ENCODE data around the gene ACBD7. TPM values are rescaled to one million over a fixed set of nuclear protein-coding genes. Genes with fewer than 3 reads are reported as not detected.

ACBD7 gene
- total RNA-seq, 4 donors from 2014 or later, result 0.75 to 1.8 (median 0.85) TPM; not detected in 1

DNA sequence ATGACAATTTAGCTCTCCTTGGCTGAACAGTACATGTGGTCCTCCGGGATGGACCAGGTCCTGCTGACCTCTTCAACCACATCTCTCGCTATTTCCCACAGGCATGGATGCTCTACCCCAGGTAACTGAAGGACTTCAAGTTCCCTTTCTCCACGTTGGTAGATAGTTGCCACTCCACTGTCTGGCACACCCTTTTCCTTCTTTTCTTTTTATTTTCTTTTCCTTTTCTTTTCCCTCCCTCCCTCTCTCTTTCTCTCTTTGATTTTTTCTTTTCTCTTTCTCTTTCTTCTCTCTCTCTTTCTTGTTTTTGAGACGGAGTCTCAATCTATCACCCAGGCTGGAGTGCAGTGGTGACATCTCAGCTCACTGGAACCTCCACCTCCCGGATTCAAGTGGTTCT lies 2.8 kb upstream of the ACBD7 start:
- TF ChIP-seq, protein P1, sequence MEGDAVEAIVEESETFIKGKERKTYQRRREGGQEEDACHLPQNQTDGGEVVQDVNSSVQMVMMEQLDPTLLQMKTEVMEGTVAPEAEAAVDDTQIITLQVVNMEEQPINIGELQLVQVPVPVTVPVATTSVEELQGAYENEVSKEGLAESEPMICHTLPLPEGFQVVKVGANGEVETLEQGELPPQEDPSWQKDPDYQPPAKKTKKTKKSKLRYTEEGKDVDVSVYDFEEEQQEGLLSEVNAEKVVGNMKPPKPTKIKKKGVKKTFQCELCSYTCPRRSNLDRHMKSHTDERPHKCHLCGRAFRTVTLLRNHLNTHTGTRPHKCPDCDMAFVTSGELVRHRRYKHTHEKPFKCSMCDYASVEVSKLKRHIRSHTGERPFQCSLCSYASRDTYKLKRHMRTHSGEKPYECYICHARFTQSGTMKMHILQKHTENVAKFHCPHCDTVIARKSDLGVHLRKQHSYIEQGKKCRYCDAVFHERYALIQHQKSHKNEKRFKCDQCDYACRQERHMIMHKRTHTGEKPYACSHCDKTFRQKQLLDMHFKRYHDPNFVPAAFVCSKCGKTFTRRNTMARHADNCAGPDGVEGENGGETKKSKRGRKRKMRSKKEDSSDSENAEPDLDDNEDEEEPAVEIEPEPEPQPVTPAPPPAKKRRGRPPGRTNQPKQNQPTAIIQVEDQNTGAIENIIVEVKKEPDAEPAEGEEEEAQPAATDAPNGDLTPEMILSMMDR (IDR thresholded peaks at IDR 0.05; ENCODE audit: low read depth), result no peak

- TF ChIP-seq, protein P1 (IDR thresholded peaks at IDR 0.05; ENCODE audit: low read depth), result no peak
Observed at GRCh38 chr10:15084502-15084922, 4.1 kb downstream of the ACBD7 start.

- TF ChIP-seq, protein P1 (IDR thresholded peaks at IDR 0.05; ENCODE audit: low read depth), result no peak
Observed at GRCh38 chr10:15083674-15084501, 4.7 kb downstream of the ACBD7 start.

DNA sequence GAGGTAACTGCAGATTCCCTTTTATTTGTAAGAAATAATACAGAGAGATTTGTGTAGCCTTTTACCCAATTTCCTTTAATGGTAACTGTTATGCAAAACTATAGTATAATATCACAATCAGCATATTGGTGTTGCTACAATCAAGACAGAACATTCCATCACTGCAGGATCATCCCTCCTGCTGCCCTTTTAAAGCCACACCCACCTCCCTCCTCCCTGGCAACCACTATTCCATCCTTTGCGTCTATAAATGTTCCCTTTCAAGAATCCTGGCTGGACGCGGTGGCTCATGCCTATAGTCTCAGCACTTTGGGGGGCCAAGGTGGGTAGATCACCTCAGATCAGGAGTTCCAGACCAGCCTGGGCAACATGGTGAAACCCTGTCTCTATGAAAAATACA lies 13.2 kb downstream of the ACBD7 start:
- TF ChIP-seq, protein P1 (IDR thresholded peaks at IDR 0.05; ENCODE audit: low read depth), result no peak

DNA sequence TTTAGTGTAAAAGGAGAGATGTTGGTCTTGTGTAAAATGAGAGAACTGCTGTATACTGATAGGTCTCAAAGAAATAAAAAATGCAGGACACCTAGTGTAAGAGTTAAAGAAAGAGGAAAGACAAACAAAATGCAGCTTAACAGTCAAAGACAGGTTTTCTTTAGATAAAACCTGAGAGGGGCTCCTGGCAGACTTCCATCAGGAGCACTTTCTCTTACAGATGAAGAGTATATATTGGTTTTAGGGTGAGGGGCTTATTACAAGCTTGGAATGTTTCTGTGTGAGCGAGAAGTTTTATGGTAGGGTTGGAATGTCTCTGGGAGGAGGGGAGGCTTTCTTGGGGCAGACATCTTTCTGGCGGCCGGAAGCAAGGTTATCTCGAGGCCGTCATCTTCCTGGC lies 16.2 kb downstream of the ACBD7 start:
- TF ChIP-seq, protein P1 (IDR thresholded peaks at IDR 0.05; ENCODE audit: low read depth), result no peak

DNA sequence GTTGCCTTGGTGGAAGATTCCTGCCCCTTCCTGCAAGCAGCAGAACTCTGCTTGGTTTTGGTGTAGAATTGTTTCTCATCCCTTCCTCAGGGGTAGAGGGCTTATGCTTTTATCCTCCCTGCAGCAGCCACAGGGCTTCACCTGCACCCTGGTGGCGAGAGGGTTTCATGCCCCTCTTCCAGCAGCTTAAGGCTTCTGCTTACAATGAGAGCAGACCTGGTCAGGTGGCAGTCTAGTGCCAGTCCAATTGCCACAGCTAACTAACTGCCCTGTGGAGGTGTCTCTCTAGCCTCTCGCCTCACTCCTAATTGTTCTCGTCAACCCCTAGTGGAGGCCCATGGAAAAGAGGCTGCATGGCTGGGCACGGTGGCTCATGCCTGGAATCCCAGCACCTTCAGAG lies 19.3 kb downstream of the ACBD7 start:
- TF ChIP-seq, protein P1 (IDR thresholded peaks at IDR 0.05; ENCODE audit: low read depth), result no peak

- TF ChIP-seq, protein P1 (IDR thresholded peaks at IDR 0.05; ENCODE audit: low read depth), result no peak
Observed at GRCh38 chr10:15068802-15069201, 19.8 kb downstream of the ACBD7 start.
